Spleen (tissue), 11 donors: ENCODE measurements around the gene EFR3B. TPM values are rescaled to one million over a fixed set of nuclear protein-coding genes. Genes with fewer than 3 reads are reported as not detected.

Experiments
- DNase-seq: peaks from one replicate; pipeline ENCODE4 v3.0.0-alpha.2; 2020
- H3K27ac ChIP-seq, 8 donors: fragments of 200-600 bp; sonication (generic) in 7 of 8; 1 replicate in 4 of 8; 2 replicates in 4 of 8; pipeline versions ENCODE4 v1.5.0 to v1.8.0; 2016 to 2021; ENCODE audit warnings: inconsistent platforms in 4 of 8, mild to moderate bottlenecking in 4 of 8, moderate library complexity in 1 of 8
- H3K27me3 ChIP-seq, 7 donors: fragments of 200-600 bp; sonication (generic) in 6 of 7; replicated peaks in 1 of 7; 1 replicate in 4 of 7; 2 replicates in 3 of 7; pipeline versions ENCODE4 v1.5.0 to v1.8.0; 2016 to 2021; ENCODE audit warnings: inconsistent platforms in 3 of 7, mild to moderate bottlenecking in 1 of 7
- H3K36me3 ChIP-seq, 6 donors: fragments of 200-600 bp; sonication (generic) in 5 of 6; 1 replicate in 4 of 6; 2 replicates in 2 of 6; pipeline versions ENCODE4 v1.5.0 to v1.8.0; 2016 to 2021; ENCODE audit warnings: inconsistent platforms in 2 of 6
- H3K4me1 ChIP-seq, 6 donors: fragments of 200-600 bp; sonication (generic) in 5 of 6; 1 replicate in 3 of 6; 2 replicates in 3 of 6; pipeline versions ENCODE4 v1.5.0 to v1.8.0; 2016 to 2021; ENCODE audit warnings: inconsistent platforms in 3 of 6
- H3K4me3 ChIP-seq, 8 donors: fragments of 200-600 bp; sonication (generic) in 7 of 8; 1 replicate in 4 of 8; 2 replicates in 4 of 8; pipeline versions ENCODE4 v1.5.0 to v1.8.0; 2016 to 2021; ENCODE audit warnings: inconsistent platforms in 4 of 8, mild to moderate bottlenecking in 4 of 8, moderate library complexity in 2 of 8
- H3K9me3 ChIP-seq, 8 donors: fragments of 200-600 bp; sonication (generic) in 7 of 8; 1 replicate in 4 of 8; 2 replicates in 4 of 8; pipeline versions ENCODE4 v1.5.0 to v1.8.0; 2016 to 2021; ENCODE audit warnings: inconsistent platforms in 4 of 8
- POLR2A ChIP-seq, 3 donors: fragments of 450-650 bp; IDR thresholded peaks; one replicate each; pipeline ENCODE4 v1.5.1; 2017; ENCODE audit warnings: antibody characterized with exemption in 3 of 3, mild to moderate bottlenecking in 1 of 3
- POLR2AphosphoS5 ChIP-seq, 3 donors: sonication (generic); formaldehyde crosslinking; IDR thresholded peaks; one replicate each; pipeline ENCODE4 v1.5.1; 2017; ENCODE audit warnings: antibody characterized with exemption in 3 of 3
- WGBS, 5 donors: extraction: QIAGEN DNeasy Blood & Tissue Kit in 3 of 5; methylation state at CpG; one replicate each; pipeline versions ENCODE4 v1.1.5 to v1.1.7; 2013 to 2018; 5-methylcytosine and 5-hydroxymethylcytosine counted together
- intact Hi-C: fragments of 100-400 bp; cut with DNase I; formaldehyde crosslinking; loops from one replicate; pipeline ENCODE4 v1.15.0; 2023; ENCODE audit warnings: low total_unique reads
- polyA plus RNA-seq, 3 donors: library from polyadenylated mRNA; stranded (reverse); fragments of 200-250 nt; gene quantifications; one replicate each; pipeline ENCODE4 v1.2.1, GENCODE V29; 2013
- total RNA-seq, 7 donors: library from RNA; depleted of rRNA in 3 of 7; stranded (reverse); fragments of >200 nt in 3 of 7; fragmentation: NEBNext Ultra II Directional in 4 of 7; extraction: Animal tissue kit (Norgen Biotek cat#: 25700) in 4 of 7; gene quantifications; one replicate each; pipeline versions ENCODE4 v1.1.0 to v1.2.1, GENCODE V29; 2016 to 2021
- TF ChIP-seq, protein P1 (sequence below), 11 experiments: fragments of 200-600 bp in 7 of 11; fragments of 450-650 bp in 4 of 11; sonication (generic) in 4 of 11; IDR thresholded peaks in 8 of 11; conservative IDR thresholded peaks in 3 of 11; 1 replicate in 7 of 11; 2 replicates in 4 of 11; pipeline versions ENCODE4 v1.4.0 to v1.8.0; 2016 to 2021; ENCODE audit warnings: antibody characterized with exemption in 11 of 11, inconsistent platforms in 4 of 11, mild to moderate bottlenecking in 1 of 11
- donor health status: healthy with polysubstance abuse.
- donor health status: DM: no; HTN: no; CAD: no; lungs with moderate emphysema.
- donor health status: DM: no; HTN: no; CAD: no.
- donor health status: Bipolar disorder and iron deficiency.
- donor health status: healthy.
- donor health status: DM: no; HTN: no; CAD: no.
- donor health status: DM: yes; HTN: yes; CAD: no.

Gene EFR3B
- total and polyA plus RNA-seq, 10 donors: 0.22 to 13.2 (median 8.2) TPM

DNA sequence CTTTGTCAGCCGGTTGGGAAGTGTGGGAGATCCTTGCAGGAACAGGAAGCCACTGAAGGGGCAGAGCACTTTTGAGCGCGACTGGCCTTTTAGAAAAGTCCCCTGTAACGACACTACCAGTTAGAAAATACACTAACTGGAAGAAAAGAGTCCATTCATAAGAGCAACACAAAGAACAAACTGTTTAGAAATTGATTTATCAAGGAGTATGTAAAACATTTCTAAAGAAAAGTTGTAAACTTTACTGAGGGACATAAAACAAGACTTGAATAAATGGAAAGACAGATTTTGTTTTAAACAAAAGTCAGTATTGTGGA lies 156.3 kb downstream of the EFR3B start:
- no peaks in the 10 kb centered on the region for H3K36me3 ChIP-seq
- TF ChIP-seq, protein P1, sequence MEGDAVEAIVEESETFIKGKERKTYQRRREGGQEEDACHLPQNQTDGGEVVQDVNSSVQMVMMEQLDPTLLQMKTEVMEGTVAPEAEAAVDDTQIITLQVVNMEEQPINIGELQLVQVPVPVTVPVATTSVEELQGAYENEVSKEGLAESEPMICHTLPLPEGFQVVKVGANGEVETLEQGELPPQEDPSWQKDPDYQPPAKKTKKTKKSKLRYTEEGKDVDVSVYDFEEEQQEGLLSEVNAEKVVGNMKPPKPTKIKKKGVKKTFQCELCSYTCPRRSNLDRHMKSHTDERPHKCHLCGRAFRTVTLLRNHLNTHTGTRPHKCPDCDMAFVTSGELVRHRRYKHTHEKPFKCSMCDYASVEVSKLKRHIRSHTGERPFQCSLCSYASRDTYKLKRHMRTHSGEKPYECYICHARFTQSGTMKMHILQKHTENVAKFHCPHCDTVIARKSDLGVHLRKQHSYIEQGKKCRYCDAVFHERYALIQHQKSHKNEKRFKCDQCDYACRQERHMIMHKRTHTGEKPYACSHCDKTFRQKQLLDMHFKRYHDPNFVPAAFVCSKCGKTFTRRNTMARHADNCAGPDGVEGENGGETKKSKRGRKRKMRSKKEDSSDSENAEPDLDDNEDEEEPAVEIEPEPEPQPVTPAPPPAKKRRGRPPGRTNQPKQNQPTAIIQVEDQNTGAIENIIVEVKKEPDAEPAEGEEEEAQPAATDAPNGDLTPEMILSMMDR (IDR thresholded peaks at IDR 0.05 in 8 of 11, conservative IDR thresholded peaks at IDR 0.05 in 3 of 11): no peak
- TF ChIP-seq POLR2AphosphoS5 (IDR thresholded peaks at IDR 0.05) (no peak), POLR2A (IDR thresholded peaks at IDR 0.05) (no peak)
- H3K9me3 ChIP-seq: no peaks in the 10 kb centered on the region
- no peaks in the 10 kb centered on the region for H3K27me3 ChIP-seq
- no peak overlapping the region for H3K4me3 ChIP-seq
- intact Hi-C loops: no loop called here
- H3K4me1 ChIP-seq: peaks cover 0 to 33% (median 13%) of the 10 kb centered on the region in 6 donors
- H3K27ac ChIP-seq: no peak overlapping the region
- 25 to 34% (median 29%) methylated on average over 4 of the region's 4 CpGs for WGBS, 5 donors
- DNase-seq: no peak

GRCh38 chr2:25198576-25198975 lies 156.7 kb downstream of the EFR3B start:
- Histone ChIP-seq H3K4me3 (no peak overlapping the region), H3K27ac (no peak overlapping the region), H3K27me3 (no peaks in the 10 kb centered on the region), H3K4me1 (peaks cover 0 to 33% (median 13%) of the 10 kb centered on the region in 6 donors), H3K36me3 (no peaks in the 10 kb centered on the region), H3K9me3 (no peaks in the 10 kb centered on the region)
- intact Hi-C loops: no loop called here
- no peak for DNase-seq
- 79 to 92% (median 85%) methylated on average over 5 of the region's 5 CpGs for WGBS, 5 donors
- TF ChIP-seq POLR2AphosphoS5 (IDR thresholded peaks at IDR 0.05) (no peak), POLR2A (IDR thresholded peaks at IDR 0.05) (no peak)
- TF ChIP-seq, protein P1 (IDR thresholded peaks at IDR 0.05 in 8 of 11, conservative IDR thresholded peaks at IDR 0.05 in 3 of 11): no peak

- Histone ChIP-seq H3K4me3 (no peak overlapping the region), H3K27ac (no peak overlapping the region), H3K27me3 (peaks cover 0 to 5% (median 0%) of the 10 kb centered on the region in 7 donors), H3K9me3 (no peaks in the 10 kb centered on the region), H3K36me3 (no peaks in the 10 kb centered on the region), H3K4me1 (peaks cover 0 to 45% (median 21%) of the 10 kb centered on the region in 6 donors)
- intact Hi-C loops: no loop called here
- TF ChIP-seq POLR2A (IDR thresholded peaks at IDR 0.05): no peak
- TF ChIP-seq POLR2AphosphoS5 (IDR thresholded peaks at IDR 0.05): no peak
- TF ChIP-seq, protein P1 (IDR thresholded peaks at IDR 0.05 in 8 of 11, conservative IDR thresholded peaks at IDR 0.05 in 3 of 11): no peak
- DNase-seq: no peak
- WGBS, 5 donors: 83 to 96% (median 88%) methylated on average over 6 of the region's 6 CpGs
Measured at GRCh38 chr2:25201265-25201664, 159.4 kb downstream of the EFR3B start.

- Histone ChIP-seq H3K4me1 (peaks cover 0 to 45% (median 19%) of the 10 kb centered on the region in 6 donors), H3K36me3 (no peaks in the 10 kb centered on the region), H3K4me3 (no peak overlapping the region), H3K27me3 (peaks cover 0 to 5% (median 0%) of the 10 kb centered on the region in 7 donors), H3K9me3 (no peaks in the 10 kb centered on the region), H3K27ac (no peak overlapping the region)
- intact Hi-C loops: no loop called here
- no peak for DNase-seq
- TF ChIP-seq, protein P1 (IDR thresholded peaks at IDR 0.05 in 8 of 11, conservative IDR thresholded peaks at IDR 0.05 in 3 of 11): no peak
- TF ChIP-seq POLR2A (IDR thresholded peaks at IDR 0.05): no peak
- no peak for TF ChIP-seq POLR2AphosphoS5 (IDR thresholded peaks at IDR 0.05)
- 88 to 100% (median 96%) methylated on average over 2 to 7 of the region's 7 CpGs for WGBS, 5 donors
Measured at GRCh38 chr2:25201794-25202193, 159.9 kb downstream of the EFR3B start.
